ENCODE measurements around the gene IL17RB.

Gene IL17RB

DNA sequence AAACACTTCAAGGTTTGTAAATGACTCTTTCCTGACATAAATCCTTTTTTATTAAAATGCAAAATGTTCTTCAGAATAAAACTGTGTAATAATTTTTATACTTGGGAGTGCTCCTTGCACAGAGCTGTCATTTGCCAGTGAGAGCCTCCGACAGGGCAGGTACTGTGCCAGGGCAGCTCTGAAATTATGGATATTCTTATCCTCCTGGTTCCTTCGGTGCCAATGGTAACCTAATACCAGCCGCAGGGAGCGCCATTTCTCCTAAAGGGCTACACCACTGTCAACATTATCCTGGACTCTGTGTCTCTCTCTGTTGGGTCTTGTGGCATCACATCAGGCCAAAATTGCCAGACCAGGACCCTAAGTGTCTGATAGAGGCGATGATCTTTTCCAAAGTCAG lies 33.1 kb upstream of the IL17RB start:
- Histone ChIP-seq H3K9me3 (ENCODE audit: control insufficient read depth, low read length) (no peaks in the 10 kb centered on the region), H3K27ac (ENCODE audit: low read depth, low read length, severe bottlenecking) (no peak overlapping the region), H3K4me1 (ENCODE audit: control insufficient read depth, insufficient read depth, low read length, poor library complexity, severe bottlenecking) (no peaks in the 10 kb centered on the region), H3K4me3 (ENCODE audit: extremely low read depth, insufficient read depth, low read length, poor library complexity, severe bottlenecking) (no peak overlapping the region), H3K36me3 (ENCODE audit: control insufficient read depth, insufficient read depth, low read length) (no peaks in the 10 kb centered on the region)
- WGBS, 2 experiments (ENCODE audit: insufficient coverage in 2 of 2) = 91 to 92% methylated on average over 5 of the region's 5 CpGs

DNA sequence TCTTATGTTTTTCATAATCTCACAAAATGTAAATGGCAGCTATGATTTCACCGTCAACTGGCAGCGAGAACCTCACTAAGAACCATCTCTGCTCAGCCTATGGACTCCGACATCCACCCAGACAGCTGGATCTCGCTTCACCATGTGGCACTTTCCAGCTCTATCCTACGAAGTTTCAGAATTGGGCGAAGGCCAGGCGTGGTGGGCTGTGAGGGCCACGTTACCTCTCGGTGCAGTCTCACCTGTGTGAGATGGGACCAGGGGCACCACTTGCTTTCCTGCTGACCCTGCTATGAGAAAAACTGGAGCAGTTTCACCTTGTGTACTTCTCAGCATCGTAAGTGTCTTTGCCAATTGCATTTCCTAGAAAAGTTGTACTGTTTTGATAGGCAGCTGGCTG lies 32.5 kb upstream of the IL17RB start:
- 89 to 96% methylated on average over 10 of the region's 10 CpGs for WGBS, 2 experiments (ENCODE audit: insufficient coverage in 2 of 2)
- H3K4me1 ChIP-seq (ENCODE audit: control insufficient read depth, insufficient read depth, low read length, poor library complexity, severe bottlenecking) = no peaks in the 10 kb centered on the region

GRCh38 chr3:53815067-53815466 lies 31.3 kb upstream of the IL17RB start:
- H3K4me3 ChIP-seq (ENCODE audit: extremely low read depth, insufficient read depth, low read length, poor library complexity, severe bottlenecking) = no peak overlapping the region
- 92 to 100% methylated on average over 3 to 4 of the region's 4 CpGs for WGBS, 2 experiments (ENCODE audit: insufficient coverage in 2 of 2)
- H3K4me1 ChIP-seq (ENCODE audit: control insufficient read depth, insufficient read depth, low read length, poor library complexity, severe bottlenecking) = no peaks in the 10 kb centered on the region

More for the DNA sequence above, 32.5 kb upstream of the IL17RB start:
- Histone ChIP-seq H3K9me3 (ENCODE audit: control insufficient read depth, low read length) (no peaks in the 10 kb centered on the region), H3K36me3 (ENCODE audit: control insufficient read depth, insufficient read depth, low read length) (no peaks in the 10 kb centered on the region), H3K4me3 (ENCODE audit: extremely low read depth, insufficient read depth, low read length, poor library complexity, severe bottlenecking) (no peak overlapping the region), H3K27ac (ENCODE audit: low read depth, low read length, severe bottlenecking) (no peak overlapping the region)

GRCh38 chr3:53815651-53816050 lies 30.7 kb upstream of the IL17RB start:
- no peaks in the 10 kb centered on the region for H3K9me3 ChIP-seq (ENCODE audit: control insufficient read depth, low read length)
- H3K36me3 ChIP-seq (ENCODE audit: control insufficient read depth, insufficient read depth, low read length) = no peaks in the 10 kb centered on the region
- whole genome bisulfite sequencing, 2 experiments (ENCODE audit: insufficient coverage in 2 of 2) = 94 to 96% methylated on average over 5 to 6 of the region's 7 CpGs
- H3K4me1 ChIP-seq (ENCODE audit: control insufficient read depth, insufficient read depth, low read length, poor library complexity, severe bottlenecking) = no peaks in the 10 kb centered on the region
- no peak overlapping the region for H3K27ac ChIP-seq (ENCODE audit: low read depth, low read length, severe bottlenecking)
- no peak overlapping the region for H3K4me3 ChIP-seq (ENCODE audit: extremely low read depth, insufficient read depth, low read length, poor library complexity, severe bottlenecking)

More at GRCh38 chr3:53815067-53815466, 31.3 kb upstream of the IL17RB start:
- H3K9me3 ChIP-seq (ENCODE audit: control insufficient read depth, low read length) = no peaks in the 10 kb centered on the region
- H3K27ac ChIP-seq (ENCODE audit: low read depth, low read length, severe bottlenecking) = no peak overlapping the region
- no peaks in the 10 kb centered on the region for H3K36me3 ChIP-seq (ENCODE audit: control insufficient read depth, insufficient read depth, low read length)

DNA sequence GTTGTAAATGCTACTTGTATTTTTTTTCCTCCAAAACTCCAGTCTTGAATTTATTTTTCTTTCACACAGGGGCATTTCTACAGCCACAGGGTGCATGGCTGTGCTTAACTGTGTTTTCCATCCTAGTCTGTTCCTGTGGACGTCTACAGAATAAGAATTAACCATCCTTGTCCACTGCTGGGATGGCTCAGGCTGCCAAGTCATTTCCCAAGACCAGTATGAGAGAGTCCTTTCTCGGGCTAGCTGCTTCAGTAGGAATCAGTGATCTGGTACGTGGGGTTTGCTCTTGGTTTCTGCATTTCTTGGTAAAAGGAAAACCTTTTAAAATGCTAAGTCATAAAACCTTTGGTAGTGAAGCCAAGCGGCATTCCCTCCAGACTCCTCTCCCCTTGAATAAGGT lies 29.9 kb upstream of the IL17RB start:
- 86 to 95% methylated on average over 1 to 2 of the region's 4 CpGs for WGBS, 2 experiments (ENCODE audit: insufficient coverage in 2 of 2)
- H3K9me3 ChIP-seq (ENCODE audit: control insufficient read depth, low read length) = no peaks in the 10 kb centered on the region
- H3K4me3 ChIP-seq (ENCODE audit: extremely low read depth, insufficient read depth, low read length, poor library complexity, severe bottlenecking) = no peak overlapping the region
- no peaks in the 10 kb centered on the region for H3K4me1 ChIP-seq (ENCODE audit: control insufficient read depth, insufficient read depth, low read length, poor library complexity, severe bottlenecking)
- H3K27ac ChIP-seq (ENCODE audit: low read depth, low read length, severe bottlenecking) = no peak overlapping the region
- no peaks in the 10 kb centered on the region for H3K36me3 ChIP-seq (ENCODE audit: control insufficient read depth, insufficient read depth, low read length)

GRCh38 chr3:53817211-53817610 lies 29.2 kb upstream of the IL17RB start:
- H3K4me3 ChIP-seq (ENCODE audit: extremely low read depth, insufficient read depth, low read length, poor library complexity, severe bottlenecking) = no peak overlapping the region
- 89 to 90% methylated on average over 5 of the region's 6 CpGs for WGBS, 2 experiments (ENCODE audit: insufficient coverage in 2 of 2)

DNA sequence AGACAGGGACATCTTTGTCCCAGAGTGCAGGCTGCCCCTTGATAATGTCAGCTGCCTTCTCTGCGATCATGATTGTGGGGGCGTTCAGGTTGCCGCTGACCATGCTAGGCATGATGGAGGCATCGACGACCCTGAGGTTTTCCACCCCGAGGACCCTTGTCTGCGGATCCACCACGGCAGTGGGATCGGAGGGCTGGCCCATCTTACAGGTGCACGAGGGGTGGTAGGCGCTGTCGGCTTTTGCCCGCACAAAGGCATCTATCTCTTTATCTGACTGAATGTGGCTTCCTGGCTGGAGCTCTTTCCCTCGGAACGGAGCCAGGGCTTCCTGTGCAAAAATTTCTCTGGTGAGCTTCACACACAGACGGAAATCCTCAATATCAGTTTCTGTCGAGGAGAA lies 28.6 kb upstream of the IL17RB start:
- no peaks in the 10 kb centered on the region for H3K4me1 ChIP-seq (ENCODE audit: control insufficient read depth, insufficient read depth, low read length, poor library complexity, severe bottlenecking)
- H3K27ac ChIP-seq (ENCODE audit: low read depth, low read length, severe bottlenecking) = no peak overlapping the region
- WGBS, 2 experiments (ENCODE audit: insufficient coverage in 2 of 2) = 91 to 93% methylated on average over 17 of the region's 17 CpGs
- H3K36me3 ChIP-seq (ENCODE audit: control insufficient read depth, insufficient read depth, low read length) = no peaks in the 10 kb centered on the region
- no peak overlapping the region for H3K4me3 ChIP-seq (ENCODE audit: extremely low read depth, insufficient read depth, low read length, poor library complexity, severe bottlenecking)
- no peaks in the 10 kb centered on the region for H3K9me3 ChIP-seq (ENCODE audit: control insufficient read depth, low read length)

More at GRCh38 chr3:53817211-53817610, 29.2 kb upstream of the IL17RB start:
- Histone ChIP-seq H3K27ac (ENCODE audit: low read depth, low read length, severe bottlenecking) (no peak overlapping the region), H3K4me1 (ENCODE audit: control insufficient read depth, insufficient read depth, low read length, poor library complexity, severe bottlenecking) (no peaks in the 10 kb centered on the region), H3K36me3 (ENCODE audit: control insufficient read depth, insufficient read depth, low read length) (no peaks in the 10 kb centered on the region), H3K9me3 (ENCODE audit: control insufficient read depth, low read length) (no peaks in the 10 kb centered on the region)

DNA sequence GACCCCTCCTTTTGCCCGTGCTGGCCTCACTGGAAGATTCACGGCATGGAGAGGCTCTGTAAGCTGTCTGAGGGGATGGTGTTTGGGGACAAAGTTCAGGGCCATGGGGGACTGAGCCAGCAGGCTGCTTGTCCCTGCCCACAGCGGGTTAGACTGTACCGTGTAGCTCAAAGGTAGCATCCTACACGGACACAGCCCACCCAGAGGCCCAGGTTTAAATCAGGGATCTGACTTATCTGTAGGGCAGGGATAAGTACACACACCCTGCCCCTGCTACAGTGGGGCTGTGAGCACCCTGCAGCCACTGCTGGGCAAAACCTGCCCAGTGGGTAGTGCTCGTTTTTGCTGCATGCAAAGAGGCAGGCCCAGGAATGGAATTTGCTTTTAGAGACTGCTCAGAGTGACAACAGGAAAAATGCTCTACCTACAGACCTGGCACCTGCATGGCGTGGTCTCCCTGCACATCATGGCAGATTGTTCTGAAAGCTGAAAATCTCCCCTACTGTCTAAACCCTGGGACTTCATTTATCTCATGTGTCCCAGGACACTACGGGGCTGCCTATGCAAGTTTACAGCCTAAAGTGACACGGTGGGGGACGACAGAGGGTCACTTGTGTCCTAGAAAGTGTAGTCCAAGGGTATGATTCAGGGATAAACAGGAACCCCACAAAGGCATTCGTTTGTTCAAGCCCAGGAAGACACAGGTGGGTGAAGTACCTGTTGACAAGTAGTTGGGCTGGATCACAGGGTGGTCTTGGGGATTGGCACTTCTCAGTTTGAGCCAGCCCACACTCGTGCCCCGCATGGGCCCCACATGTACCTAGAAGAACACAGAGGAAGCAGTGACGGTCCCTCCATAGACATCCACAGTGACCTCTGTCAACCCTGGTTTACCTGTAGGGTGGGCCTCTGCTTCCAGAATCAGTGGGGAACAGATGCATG lies 27.9 kb upstream of the IL17RB start:
- Histone ChIP-seq H3K4me3 (ENCODE audit: extremely low read depth, insufficient read depth, low read length, poor library complexity, severe bottlenecking) (no peak overlapping the region), H3K27ac (ENCODE audit: low read depth, low read length, severe bottlenecking) (no peak overlapping the region), H3K4me1 (ENCODE audit: control insufficient read depth, insufficient read depth, low read length, poor library complexity, severe bottlenecking) (no peaks in the 10 kb centered on the region), H3K36me3 (ENCODE audit: control insufficient read depth, insufficient read depth, low read length) (no peaks in the 10 kb centered on the region), H3K9me3 (ENCODE audit: control insufficient read depth, low read length) (no peaks in the 10 kb centered on the region)
- WGBS, 2 experiments (ENCODE audit: insufficient coverage in 2 of 2) = 86 to 88% methylated on average over 12 to 13 of the region's 14 CpGs

GRCh38 chr3:53819163-53819868 lies 27.1 kb upstream of the IL17RB start:
- Histone ChIP-seq H3K4me1 (ENCODE audit: control insufficient read depth, insufficient read depth, low read length, poor library complexity, severe bottlenecking) (peaks cover 5% of the 10 kb centered on the region), H3K4me3 (ENCODE audit: extremely low read depth, insufficient read depth, low read length, poor library complexity, severe bottlenecking) (no peak overlapping the region), H3K36me3 (ENCODE audit: control insufficient read depth, insufficient read depth, low read length) (no peaks in the 10 kb centered on the region), H3K9me3 (ENCODE audit: control insufficient read depth, low read length) (no peaks in the 10 kb centered on the region), H3K27ac (ENCODE audit: low read depth, low read length, severe bottlenecking) (no peak overlapping the region)
- 91 to 96% methylated on average over 14 of the region's 14 CpGs for WGBS, 2 experiments (ENCODE audit: insufficient coverage in 2 of 2)

DNA sequence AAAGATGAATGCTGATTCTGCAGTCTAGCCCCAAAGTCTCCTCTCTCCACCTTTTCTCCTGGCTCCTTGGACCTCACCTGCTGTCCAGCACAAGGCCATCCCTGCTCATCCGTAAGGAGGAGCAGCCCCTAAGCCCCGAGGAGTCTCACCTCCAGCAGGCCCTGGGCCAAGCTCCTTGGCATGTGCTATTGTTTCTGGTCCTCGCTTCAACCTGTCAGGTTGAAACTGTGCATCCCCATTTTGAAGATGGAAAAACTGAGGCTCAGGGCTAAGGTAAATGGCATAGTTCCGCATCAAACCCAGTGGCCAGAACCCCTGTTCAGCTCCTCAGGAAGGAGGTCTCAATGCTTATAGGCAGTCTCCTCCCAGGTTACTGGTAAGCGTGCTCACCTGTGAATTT lies 26.3 kb upstream of the IL17RB start:
- H3K27ac ChIP-seq (ENCODE audit: low read depth, low read length, severe bottlenecking) = no peak overlapping the region
- WGBS, 2 experiments (ENCODE audit: insufficient coverage in 2 of 2) = 84 to 85% methylated on average over 4 to 5 of the region's 5 CpGs

More for the DNA sequence above, 26.3 kb upstream of the IL17RB start:
- Histone ChIP-seq H3K36me3 (ENCODE audit: control insufficient read depth, insufficient read depth, low read length) (no peaks in the 10 kb centered on the region), H3K9me3 (ENCODE audit: control insufficient read depth, low read length) (no peaks in the 10 kb centered on the region), H3K4me1 (ENCODE audit: control insufficient read depth, insufficient read depth, low read length, poor library complexity, severe bottlenecking) (peaks cover 8% of the 10 kb centered on the region), H3K4me3 (ENCODE audit: extremely low read depth, insufficient read depth, low read length, poor library complexity, severe bottlenecking) (no peak overlapping the region)
